OCI-LY1 (cell line): ENCODE results near the gene OR2A25.

Source experiments
- CTCF ChIP-seq: fragments of 200-600 bp; sonication (generic), shearing (Covaris generic); IDR thresholded peaks from 2 replicates; pipeline ENCODE4 v1.5.1; 2017; ENCODE audit warnings: mild to moderate bottlenecking, antibody characterized with exemption, low read length, moderate library complexity, mixed read lengths
- EZH2 ChIP-seq: fragments of 200-600 bp; sonication (generic), shearing (Covaris generic); IDR thresholded peaks from 2 replicates; pipeline ENCODE4 v1.8.0; 2017; ENCODE audit warnings: borderline replicate concordance, mixed run types, mild to moderate bottlenecking, antibody characterized with exemption, low read length, moderate library complexity, mixed read lengths

GRCh38 chr7:144049491-144049890 is 20.1 kb upstream of the OR2A25 start:
- TF ChIP-seq EZH2: no peak
- no peak for TF ChIP-seq CTCF
